GM12873 (cell line): ENCODE data around the gene FCHSD2.

Experiments
- TF ChIP-seq, protein P1 (sequence below): IDR thresholded peaks from 2 replicates; pipeline ENCODE4 v1.5.1; 2012; ENCODE audit warnings: low read depth, mild to moderate bottlenecking, moderate library complexity, low read length, control low read depth; ENCODE audit not compliant: insufficient read depth; ENCODE audit errors: missing control alignments

Gene FCHSD2

DNA sequence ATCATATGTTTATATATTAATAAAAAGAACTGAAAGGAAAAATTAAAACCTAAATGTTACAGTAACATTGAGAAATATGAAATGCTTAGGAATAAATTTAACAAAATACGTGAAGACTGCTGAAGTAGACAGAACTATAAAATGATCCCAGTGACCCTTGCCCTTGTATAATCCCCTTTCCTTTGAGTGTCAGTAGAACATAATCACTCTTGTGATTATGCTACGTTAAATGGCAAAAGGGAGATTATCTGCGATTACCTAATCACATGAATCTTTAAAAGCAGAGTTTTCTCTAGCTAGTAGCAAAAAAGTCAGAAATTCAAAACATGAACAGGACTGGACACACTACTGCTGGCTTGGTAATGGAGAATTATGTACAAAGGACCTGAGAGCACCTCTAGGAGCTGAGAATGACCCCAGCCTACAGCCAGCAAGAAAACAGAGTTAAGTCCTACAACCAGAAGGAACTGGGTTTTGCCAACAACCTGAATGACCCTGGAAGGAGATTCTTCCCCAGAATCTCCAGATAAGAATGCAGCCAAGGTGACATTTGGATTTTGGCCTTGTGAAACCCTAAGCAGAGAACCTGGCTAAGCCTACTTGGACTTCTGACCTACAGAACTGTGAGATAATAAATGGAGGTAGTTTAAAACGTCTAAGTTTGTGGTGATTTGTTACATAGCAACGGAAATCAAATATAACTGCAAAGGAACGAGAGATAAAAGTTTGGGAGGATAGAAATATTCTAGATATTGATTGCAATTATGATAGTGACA lies 170.7 kb downstream of the FCHSD2 start:
- TF ChIP-seq, protein P1, sequence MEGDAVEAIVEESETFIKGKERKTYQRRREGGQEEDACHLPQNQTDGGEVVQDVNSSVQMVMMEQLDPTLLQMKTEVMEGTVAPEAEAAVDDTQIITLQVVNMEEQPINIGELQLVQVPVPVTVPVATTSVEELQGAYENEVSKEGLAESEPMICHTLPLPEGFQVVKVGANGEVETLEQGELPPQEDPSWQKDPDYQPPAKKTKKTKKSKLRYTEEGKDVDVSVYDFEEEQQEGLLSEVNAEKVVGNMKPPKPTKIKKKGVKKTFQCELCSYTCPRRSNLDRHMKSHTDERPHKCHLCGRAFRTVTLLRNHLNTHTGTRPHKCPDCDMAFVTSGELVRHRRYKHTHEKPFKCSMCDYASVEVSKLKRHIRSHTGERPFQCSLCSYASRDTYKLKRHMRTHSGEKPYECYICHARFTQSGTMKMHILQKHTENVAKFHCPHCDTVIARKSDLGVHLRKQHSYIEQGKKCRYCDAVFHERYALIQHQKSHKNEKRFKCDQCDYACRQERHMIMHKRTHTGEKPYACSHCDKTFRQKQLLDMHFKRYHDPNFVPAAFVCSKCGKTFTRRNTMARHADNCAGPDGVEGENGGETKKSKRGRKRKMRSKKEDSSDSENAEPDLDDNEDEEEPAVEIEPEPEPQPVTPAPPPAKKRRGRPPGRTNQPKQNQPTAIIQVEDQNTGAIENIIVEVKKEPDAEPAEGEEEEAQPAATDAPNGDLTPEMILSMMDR: no peak

DNA sequence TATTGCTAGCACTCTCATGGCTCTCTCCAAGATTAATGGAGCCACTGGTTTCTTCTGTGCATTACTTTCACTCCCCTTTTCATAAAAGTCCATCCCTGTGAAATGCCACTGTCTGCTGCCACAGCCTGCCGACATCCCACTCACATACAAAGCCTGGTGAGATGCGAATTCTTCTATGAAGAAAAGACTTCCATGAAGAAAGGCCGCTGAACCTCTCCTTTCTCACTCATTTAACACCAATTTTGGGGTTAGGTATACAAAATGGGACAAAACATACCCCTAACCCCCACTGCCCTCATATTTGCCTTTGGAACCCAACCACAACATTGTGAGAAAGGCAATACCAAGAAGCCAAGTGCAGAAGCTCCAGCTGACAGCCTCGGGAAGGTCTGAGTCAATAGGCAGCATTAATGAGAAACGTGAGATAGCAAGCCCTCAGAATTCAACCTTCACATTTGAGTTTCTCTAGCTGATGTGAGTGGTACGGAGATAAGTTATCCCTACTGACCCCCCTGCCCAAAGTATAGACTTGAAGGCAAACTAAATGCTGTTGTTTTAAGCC lies 171.5 kb downstream of the FCHSD2 start:
- TF ChIP-seq, protein P1: no peak

DNA sequence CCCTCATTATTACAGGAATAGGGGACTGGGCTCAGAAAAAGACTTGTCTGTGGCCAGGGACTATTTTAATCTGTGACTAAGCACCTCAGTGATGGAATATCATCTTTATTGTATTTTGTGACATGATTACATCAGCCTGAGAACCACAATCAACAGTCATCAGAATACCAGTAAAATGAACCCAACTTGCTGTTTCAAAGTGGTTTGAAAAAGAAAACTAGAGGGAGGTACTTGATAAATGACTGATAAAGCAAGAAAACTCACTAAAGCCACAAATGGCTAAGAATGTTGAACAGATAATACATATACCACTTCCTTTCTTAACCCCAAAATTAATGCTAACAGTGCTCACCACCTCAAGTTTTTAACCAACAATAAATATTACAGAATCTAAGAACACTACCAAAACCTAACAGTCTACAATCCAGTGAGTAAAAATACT lies 172.2 kb downstream of the FCHSD2 start:
- TF ChIP-seq, protein P1: no peak

DNA sequence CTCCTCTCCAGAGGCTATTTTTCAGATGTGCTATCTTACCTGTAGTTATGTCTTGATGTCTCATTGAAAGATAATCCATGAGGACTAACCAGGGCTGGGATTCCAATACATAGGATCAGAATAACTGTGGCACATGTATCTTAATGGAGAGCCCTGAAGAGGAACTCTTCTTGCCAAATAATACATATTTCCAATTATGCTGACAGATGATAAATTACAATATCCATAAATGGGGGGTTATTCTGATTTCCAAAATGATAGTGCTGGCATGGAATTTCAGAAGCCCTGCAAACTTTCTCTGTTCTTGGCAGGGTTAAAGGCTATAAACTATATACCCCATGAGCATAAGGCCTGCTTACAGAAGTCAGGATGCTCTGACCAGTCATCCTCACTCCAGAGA lies 173.7 kb downstream of the FCHSD2 start:
- TF ChIP-seq, protein P1: no peak

DNA sequence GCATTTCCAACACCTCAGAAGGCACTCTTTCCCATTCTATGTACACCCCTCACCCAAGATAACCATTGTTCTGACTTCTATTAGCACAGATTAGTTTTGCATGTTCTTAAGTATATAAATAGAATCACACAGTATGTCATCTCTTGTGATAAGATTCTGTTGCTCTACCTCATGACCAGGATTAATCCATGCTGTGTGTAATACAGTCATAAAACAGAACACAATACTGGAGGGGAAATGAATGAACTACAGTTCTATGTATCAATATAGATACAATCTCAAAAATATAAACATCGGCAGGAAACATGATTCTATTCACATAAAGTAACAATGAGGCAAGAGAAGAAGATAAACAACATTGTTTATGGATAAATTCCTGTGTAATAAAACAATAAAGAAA lies 176.4 kb downstream of the FCHSD2 start:
- TF ChIP-seq, protein P1: no peak

DNA sequence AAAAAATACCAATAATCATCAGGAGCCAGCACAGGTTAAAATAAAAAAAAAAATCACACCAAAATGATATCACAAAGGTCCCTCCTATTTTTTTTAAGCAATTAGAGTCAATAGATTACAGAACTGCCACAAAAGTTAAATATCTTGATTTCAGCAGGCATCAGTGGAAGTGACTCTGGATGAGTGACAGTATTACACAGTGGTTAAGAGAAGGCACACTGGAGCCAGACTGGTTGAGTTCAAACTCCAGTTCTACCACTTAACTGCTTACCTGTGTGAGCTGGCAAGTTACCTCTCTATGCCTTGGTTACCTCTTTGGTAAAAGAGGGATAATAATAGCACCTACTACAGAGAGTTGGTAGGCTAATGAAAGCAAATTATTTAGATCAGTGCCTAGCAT lies 179.4 kb downstream of the FCHSD2 start:
- TF ChIP-seq, protein P1: no peak

DNA sequence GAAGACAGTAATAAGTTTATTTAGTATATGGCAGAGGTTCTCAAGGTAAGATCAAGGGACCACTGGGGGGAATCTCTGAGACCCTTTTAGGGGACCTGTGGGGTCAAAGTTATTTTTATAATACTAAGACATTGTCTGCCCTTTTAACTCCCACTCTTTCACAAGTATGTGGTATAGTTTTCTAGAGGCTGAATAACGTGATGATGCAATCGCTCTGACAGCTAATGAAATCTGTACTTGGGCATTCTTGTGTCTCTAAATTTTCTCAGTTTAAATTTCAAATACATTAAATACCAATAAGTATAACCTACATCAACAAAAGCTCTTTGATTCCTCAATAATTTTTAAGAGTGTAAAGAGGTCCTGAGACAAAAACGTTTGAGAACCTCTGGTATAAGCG lies 180.0 kb downstream of the FCHSD2 start:
- TF ChIP-seq, protein P1: no peak
